HL-60/S4 treated with phorbol 12-myristate 13-acetate at 8.2 ng/mL for 4 days and 3 days (cell line): ENCODE measurements around the gene AP3S1.
"Not testable (repeated sequence)": the region's sequence is repeated elsewhere in the genome, so short reads cannot be mapped to it uniquely, and the experiment has no call there.

Source experiments
- in situ Hi-C: fragments of 300-500 bp; cut with MboI; formaldehyde crosslinking; loops from 2 replicates; pipeline ENCODE4 v1.15.0; 2022; ENCODE audit warnings: low sequenced_read_pairs

Gene AP3S1

DNA sequence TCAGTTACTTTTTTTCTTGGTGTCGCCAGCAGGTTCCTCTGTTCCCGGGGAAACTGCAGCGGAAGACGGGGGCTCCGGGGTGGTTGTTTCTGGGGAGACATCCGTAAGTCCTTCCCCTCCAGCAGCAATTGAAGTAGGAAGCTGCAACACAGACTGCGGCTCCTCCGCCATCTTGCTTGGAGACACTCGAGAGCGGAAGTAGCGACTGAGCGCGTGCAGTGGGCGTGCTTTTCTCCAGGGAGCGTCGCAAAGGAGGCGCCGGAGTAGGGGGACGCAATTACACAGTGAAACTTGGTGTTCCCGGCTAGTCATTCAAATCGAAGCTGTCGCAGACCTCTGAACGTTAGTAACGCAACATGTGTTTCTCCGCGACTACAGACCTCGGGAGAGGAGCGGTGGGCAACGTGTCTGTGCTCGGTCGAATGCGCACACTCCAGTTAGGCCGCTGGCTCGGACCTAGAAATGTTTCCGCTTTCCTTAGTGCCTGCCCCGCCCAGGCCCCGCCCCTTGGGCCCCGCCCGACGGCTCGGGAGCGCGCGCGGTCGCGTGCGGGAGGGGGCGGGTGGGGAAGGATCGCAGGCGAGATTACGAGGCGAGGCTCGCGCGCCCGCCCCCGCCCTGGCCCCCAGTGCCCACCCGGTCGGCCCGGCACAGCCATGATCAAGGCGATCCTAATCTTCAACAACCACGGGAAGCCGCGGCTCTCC lies at the start of gene AP3S1, which contains the start of gene ATG12:
Gene AP3S1, plus strand, starts transcription at position 554 of the 707 bp plus-strand sequence. Its CDS starts 103 bp downstream, at position 657.
Gene ATG12, minus strand, starts transcription at position 184 of the 707 bp plus-strand sequence. Its CDS starts 13 bp downstream, at position 171.
- in situ Hi-C loops = loop anchor here (25.0 kb wide), 1 partner anchor 229 kb away; the partner anchor contains the start of gene TICAM2

DNA sequence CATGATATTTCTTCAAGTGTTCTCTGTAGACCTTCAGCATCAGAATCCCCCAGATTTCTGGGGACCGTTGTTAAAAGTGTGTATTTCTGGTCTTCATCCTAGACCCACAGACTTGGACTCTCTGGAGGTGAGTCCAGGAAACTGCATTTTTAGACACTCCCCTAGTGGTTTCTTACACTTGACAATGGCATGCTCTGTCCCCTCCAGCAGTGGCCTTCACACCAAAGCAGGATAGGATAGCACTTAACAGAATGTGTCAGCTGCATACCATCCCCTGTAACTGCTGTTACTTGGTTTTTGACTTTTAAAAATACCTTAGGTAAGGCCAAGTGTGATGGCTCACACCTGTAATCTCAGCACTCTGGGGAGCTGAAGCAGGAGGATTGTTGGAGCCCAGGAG lies 46.0 kb upstream of the AP3S1 start:
- in situ Hi-C loops = no loop called here

DNA sequence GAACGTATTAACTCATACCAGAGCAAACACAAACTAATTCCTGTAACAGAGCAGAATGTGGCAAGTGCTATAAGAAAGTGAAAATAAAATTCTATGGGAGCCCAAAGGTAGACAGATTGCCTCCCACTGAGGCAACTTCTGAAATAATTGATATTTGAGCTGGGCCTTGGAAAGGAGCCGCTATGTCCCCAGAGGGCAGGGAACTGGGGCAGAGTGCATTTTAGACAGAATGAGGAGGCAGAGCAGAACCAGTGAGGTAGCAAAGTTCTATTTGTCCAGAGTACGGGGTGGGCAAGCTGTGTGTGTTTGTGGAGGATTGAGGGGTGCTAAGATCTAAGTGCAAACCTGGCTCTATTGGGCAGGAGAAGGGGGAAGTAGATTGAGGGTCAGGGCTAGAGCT lies 45.1 kb upstream of the AP3S1 start:
- in situ Hi-C loops = no loop called here

DNA sequence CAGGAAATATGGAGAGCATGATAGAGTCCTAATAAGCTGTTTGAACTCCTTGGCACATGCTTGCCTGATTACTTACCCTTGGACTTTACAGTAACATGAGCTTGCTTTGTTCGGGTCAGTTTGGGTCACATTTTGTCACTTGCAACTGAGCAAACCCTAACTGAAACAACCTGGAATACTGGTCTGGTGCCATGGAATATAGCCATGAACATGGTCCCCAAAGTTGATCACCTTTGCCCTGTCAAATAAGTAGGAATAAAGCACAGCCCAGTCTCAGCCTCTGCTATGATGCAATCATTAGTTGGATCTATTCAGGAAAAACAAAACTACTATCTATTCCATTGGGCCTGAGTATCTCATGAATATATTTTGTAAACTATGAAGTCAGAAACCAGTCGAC lies 43.5 kb upstream of the AP3S1 start:
- in situ Hi-C loops = no loop called here

DNA sequence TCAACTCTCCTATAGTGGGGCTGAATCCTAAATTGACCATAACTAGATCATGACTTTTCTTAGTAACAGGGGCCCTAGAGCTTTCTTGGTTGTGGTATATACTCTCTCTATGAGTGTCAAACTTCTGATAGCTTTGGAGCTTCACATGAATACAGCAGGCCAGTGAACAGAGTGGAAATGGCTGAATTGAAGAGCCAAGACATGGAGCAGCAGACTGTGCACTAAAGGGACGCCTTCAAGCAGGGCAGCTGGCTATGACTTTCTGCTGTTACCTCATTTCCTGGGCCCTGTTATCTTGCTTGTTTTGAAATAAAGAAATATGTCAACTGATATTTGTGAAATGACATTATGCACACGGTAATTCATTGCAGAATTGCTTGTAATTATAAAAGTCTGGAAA lies 41.6 kb upstream of the AP3S1 start:
- in situ Hi-C loops = no loop called here

DNA sequence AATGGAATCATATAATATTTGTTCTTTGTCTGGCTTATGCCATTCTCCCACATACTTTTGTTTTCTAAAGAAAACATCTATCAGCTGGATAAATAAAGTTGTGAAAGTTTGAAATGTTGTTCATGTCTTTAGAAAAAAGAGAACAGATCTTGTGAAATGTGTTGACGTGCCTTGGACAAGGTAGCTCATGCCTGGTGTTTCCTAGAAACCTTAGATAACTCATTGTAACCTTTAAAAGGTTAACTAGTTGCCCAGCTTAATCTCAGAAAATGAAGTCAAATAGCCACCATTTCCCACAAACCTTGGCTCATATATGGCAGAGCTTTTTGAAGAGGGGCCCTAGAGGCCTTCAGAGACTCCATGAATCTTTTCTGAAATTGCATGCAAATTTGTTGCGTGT lies 40.6 kb upstream of the AP3S1 start:
- in situ Hi-C loops = no loop called here

DNA sequence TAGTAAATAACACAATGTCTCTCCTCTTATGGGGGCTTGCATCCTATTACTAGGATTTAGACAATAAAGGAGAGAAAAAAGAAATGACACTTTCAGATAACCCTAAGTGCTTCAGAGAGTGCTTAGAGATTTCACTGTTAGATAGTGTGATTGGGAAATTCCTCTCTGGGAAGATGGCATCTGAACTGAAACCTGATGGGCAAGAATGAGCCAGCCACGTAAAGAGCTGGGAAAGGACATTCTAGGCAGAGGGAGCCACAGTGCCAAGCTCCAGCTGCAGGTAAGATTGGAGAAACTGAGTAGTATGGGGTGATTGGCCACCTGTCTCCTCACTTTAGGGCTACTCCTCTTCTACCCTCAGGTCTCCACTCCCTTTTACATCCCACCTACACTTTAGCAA lies 39.8 kb upstream of the AP3S1 start:
- in situ Hi-C loops = no loop called here

DNA sequence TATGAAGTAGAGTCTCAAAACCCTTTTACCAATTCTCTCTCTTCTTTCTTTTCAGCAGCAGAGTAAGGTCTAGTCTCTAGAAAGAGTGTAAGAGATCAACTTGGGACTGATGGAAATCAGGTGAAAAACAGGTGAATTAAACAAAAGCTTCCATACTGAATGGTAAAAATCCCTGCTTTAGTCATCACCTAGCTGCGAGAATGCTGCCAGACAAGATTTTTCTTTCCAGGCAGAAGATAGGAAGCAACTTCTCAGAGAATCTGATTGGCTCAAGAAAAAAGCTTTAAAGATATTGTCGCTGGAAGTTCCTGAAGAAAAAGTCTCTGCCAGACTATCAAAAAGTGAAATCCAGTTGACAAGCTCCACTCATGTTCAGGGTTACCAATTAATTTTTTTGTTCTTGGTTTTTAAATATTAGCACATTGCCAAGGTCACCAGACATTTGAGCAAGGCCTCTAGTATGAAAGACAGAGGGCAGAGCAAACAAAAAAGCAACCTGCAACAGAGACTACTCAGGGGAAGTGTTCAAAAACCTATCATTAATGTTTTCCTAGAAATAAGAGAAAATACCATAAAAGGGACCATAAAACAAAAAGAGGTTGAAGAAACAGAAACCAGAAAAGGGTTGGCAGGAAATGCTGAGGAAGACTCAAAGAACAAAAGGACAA lies 34.6 kb upstream of the AP3S1 start:
- in situ Hi-C loops = no loop called here

DNA sequence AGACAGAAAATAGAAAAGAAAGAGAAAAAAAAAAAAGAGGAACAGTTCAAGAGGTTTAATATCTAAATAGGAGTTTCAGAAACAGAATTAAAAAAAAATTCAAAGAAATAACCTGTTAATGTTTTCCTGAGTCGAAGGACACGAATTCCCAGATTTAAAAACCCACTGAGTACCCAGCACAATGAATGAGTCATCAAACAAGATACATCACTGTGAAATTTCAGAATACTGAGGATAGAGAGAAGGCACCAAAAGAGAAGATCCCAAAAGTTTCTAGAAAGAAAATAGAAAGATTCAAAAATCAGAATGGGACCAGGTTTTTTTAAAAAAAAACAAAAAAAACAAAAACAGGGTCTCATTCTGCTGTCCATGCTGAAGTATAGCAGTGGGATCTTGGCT lies 34.1 kb upstream of the AP3S1 start:
- in situ Hi-C loops = no loop called here

DNA sequence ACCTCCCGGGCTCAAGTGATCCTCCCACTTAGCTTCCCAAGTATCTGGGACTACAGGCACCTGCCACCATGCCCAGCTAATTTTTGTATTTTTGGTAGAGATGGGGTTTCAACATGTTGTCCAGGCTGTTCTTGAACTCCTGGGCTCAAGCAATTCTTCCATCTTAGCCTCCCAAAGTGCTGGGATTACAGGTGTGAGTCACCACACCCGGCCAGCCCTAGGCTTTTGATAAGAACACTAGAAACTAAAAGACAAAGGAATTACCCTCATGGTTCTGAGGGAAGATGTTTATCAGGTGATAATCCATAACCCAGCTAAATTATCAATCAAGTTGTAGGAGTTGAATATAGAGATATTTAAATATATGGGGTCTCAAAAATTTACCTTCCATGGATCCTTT lies 33.7 kb upstream of the AP3S1 start:
- in situ Hi-C loops = not testable (repeated sequence)

DNA sequence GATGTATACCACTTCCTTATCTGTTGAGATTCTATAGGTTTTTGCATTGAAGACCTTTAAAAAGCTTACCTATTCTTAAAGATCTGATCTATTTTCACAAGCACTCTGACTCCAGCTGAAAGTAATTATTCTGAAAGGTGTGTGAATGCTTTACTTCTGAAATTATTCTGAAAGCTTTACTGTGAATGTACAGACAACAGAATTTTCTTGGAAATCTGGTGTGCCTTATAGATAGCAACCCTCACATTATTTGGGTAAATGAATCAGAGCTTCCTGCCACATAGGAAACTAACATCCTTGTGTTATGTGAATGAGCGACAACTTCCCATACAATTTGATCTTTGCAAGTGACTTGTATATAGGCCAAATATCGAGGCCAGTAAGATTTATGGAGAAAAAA lies 31.8 kb upstream of the AP3S1 start:
- in situ Hi-C loops = no loop called here

DNA sequence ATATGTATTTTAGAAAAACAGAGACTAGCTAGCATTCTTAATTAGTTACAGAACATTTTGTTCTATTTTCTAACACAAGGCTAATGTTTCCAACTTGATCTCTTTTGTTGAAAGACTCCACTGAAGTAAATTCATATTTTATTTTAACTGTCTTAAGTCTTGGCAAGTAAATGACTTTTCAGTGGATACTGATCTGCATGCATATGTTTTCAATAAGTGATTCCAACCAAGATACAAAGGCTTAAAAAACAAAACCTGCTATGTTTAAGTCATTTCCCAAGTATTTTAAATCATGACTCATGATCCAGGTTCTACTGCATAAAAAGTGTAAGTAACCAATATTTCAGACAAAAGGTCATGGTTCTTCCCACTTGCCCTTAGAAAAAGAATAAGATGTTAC lies 31.0 kb upstream of the AP3S1 start:
- in situ Hi-C loops = no loop called here

DNA sequence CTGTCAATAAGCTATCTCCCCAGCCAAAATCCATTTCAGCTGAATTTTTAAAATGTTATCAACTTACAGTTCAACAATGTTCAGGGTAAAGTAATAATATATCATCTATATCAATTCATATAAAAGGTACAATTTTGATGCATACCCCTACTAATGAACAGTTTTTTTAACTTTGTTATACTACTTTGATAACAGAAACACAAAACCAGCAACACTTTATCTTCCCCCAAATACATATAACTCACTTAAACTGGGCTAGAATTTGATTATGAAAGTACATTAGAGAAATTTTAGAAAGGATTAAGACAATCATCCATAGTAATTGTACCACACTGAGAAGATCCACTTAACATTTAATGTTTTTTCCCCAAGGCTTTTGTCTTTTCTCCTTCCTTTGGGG lies 30.3 kb upstream of the AP3S1 start:
- in situ Hi-C loops = no loop called here

DNA sequence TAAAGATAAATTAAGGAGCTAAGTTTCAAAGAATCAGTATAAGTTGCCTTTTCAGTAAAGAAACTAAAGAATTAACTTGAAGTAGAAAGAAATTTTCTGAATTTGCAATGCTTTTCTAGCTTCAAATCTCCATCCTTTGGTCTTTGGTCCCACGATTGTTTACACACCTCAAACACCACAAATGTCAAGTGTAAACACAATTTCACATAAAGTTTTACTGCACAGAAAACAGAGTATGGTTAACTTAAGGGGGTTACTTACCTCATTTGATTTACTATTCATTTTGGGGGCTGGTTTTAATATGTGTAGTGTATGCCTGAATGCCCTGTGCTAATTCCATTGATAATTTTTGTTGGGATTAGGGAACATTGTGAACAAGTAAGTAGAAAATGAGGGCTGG lies 29.4 kb upstream of the AP3S1 start:
- in situ Hi-C loops = no loop called here

DNA sequence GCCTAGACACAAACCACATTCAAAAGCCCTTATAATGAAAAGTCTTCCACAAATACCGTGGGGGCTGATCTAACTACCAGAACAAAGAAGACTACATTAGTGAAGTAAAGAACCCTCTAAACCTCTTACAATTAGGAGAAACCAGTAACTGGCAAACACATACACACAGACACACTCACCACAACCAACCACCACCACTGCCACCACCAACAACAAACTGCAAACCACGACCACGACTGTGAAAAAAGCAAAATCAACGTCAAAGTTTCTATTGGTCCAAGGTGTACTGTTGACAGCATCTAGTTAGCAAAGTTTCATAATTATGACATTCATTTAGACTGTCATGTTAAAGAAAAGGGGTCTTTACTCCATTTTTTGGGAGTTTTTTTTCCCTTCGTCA lies 28.0 kb upstream of the AP3S1 start:
- in situ Hi-C loops = no loop called here

DNA sequence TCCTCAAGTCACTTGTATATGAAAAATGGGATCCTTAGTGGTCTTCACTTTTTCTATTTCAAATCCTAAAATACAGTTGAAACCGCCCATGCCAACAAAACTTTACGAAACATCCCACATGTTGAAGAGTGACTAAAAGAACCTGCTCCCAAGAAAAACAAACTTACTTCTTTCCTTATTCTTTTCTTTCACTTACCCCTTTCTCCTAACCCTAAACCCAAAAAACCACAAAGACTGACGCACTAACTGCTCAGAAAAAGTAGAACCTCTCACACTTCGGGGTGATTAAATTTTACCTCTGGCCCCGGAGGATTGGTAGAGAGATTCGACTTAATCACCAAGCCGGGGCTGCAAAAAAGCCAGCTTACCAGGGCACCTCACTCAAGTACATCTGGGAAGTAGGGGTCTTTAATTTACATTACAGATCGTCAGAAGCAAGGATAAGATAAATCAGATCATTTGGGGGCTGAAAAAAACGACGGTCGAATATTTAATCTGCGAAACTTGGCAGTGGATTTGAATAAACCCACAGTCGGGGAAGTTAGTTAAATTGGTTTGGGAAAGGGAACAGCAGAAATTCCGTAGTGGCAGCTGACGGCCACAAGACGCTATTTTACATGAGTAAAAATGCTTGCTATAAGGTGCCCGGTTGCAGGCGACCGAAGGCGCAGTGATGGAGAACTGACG lies 26.6 kb upstream of the AP3S1 start:
- in situ Hi-C loops = no loop called here

DNA sequence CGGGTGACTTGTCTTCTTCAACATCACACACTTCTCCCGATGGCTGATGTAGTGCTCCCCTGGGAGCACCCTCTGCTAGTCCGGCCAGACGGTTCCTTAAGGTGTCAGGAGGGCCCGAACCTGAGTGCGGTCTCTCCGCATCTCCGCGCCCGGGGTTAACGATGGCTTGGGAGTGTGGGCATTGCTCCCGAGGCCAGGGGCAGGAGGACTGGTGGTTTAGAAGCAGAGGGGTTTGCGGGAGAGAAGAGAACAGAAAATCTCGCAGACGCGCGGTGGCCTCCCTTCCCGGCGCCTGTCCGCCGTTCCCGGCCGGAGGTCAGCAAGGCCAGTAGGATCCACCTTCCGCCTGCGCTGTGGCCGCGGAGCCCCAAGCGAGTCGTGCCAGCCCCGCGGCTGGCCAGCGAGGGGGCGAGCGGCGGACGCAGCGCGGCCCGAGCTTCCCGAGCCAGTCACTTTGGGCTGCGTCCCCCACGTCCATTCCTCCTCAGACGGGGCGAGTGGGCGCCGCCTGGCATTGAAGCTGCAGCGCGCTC lies 26.0 kb upstream of the AP3S1 start:
- in situ Hi-C loops = no loop called here

DNA sequence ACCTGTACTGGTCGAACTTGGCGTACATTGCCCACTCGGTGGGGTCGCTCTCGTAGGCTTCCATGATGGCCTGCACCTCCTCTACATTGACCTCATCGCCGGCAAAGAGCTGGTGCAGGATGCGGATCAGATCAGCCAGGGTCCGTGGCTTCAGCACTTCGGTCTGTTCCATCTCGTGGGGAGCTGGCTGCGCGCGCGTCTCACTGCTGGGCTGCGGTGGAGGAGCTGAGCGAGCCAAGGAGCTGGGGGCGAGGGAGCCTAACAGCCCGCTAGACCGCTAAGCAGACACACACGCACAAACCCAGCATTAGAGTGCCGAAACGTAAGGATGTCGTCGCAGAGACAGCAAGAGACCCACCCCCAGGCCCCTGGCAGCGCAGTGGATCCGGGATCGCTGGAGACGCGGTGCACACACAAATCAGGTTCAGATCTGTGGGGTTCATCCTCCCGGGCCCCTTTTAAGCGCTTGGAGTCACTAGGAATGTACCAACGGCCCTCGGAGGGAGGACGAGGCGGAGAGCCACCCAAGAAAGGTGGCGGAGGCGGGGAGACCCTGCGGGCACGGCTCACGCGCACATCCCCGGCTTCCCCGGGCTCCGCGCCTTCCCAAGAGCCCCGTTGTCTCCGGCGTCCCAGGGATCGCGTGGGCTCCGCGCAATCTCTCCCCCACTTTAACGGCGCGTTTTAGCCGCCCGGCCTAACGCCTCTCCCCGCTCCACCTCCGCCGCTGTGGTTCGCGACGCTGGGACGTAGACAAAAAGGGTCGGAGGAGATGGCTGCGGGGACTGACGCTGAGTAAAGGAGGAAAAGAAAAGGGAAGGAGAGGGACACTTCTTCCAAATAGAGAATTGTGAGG lies 25.3 kb upstream of the AP3S1 start, which contains the start of gene CDO1:
Gene CDO1, minus strand, starts transcription at position 434 of the 856 bp plus-strand sequence. Its CDS starts 262 bp downstream, at position 172.
- in situ Hi-C loops = no loop called here

DNA sequence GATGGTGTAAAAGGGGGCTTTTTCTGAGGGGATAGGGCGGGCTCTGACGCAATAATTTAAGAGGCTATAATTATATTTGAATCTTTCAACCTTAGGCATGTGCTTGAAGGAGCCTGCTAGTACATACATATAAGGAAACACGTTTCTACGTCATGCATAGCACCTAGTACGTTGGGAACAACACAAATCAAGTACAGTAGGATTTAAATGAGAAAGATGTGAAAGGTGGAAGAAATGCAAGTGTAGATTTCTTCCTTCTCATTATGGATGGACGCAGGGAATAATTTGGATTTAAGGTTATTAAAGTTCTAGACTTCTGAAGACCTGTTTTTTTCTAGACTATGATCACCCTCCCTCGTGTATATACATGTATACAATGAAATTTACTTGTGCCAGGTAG lies 24.3 kb upstream of the AP3S1 start:
- in situ Hi-C loops = no loop called here

DNA sequence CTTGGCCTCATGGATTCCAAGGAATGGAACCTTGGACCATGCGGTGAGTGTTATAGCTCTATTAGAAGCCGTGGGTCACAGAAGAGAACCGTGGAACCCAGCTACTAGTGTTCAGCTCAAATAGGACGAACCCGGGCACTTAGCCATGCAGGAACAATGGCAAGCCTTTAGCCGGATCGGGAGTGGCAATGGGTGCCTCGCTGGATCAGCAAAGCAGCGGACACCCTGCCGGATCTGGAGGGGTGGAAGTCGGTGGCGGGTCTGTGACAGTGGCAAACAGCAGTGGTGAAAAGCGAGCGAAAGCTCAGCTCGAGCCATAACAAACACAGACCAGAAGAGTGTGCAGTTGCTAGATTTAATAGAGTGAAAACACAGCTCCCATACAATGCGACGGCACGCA lies 22.9 kb upstream of the AP3S1 start:
- in situ Hi-C loops = no loop called here

DNA sequence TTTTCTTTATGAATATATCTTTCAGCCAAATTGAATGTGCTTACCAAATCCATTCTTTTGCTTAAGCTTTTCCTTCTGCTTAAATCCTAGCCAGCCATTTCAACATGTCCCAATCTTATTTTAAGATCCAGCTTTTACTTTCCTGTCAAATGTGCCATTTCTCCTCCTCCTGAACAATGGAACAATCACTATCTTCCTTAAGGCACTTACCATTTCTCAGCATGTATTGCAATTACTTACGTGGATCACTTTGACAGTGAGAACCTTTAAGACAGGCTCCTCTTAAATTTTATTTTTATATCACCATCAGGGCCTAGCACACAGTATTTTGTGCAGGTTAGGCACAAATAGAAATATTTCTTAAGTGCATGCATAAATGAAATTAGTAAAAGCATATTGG lies 20.9 kb upstream of the AP3S1 start:
- in situ Hi-C loops = no loop called here
